HG02610 (cell line): ENCODE data around the gene STYXL2.

Experiments
- ATAC-seq: cut with Tn5 transposase; IDR thresholded peaks from one replicate; pipeline ENCODE4 v1.9.1; 2021; ENCODE audit warnings: mild to moderate bottlenecking, moderate library complexity; ENCODE audit not compliant: unreplicated experiment

The STYXL2 gene

DNA sequence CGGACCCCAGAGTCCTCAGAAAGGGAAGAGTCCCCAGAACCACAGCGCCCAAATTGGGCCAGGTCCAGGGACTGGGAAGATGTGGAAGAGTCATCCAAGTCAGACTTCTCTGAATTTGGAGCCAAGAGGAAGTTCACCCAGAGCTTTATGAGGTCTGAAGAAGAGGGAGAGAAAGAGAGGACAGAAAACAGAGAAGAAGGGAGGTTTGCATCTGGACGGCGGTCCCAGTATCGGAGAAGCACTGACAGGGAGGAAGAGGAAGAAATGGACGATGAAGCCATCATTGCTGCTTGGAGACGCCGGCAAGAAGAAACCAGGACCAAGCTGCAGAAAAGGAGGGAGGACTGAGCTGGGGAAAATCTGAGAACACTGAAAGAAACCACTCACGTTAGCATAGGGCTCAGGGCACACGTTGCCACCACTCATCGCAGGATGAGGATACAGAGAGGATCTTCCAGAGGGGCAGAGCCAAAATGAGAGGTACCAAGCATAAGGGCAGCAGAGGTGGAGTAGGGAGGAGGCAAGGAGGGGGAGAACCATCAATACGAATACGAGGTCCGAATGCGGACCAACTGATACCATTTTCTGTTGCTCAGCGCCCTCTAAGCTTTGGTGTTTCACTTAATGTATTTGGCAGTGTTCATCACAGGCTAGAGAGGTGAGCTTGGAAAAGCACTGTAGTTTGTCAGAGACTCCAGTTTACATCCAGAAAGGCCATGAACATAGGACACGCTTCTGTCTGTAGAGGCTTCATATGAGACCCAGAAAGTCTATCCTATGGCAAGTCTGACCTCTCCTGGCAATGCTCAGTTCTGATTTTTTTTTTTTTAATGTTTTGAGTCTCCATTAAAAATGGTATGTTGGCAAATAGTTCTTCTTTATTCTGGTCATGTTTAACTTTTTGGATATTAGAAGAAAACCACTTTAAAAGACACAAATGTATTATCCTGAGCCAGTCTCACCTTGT is 34.7 kb downstream of the STYXL2 start:
- no peak for ATAC-seq

DNA sequence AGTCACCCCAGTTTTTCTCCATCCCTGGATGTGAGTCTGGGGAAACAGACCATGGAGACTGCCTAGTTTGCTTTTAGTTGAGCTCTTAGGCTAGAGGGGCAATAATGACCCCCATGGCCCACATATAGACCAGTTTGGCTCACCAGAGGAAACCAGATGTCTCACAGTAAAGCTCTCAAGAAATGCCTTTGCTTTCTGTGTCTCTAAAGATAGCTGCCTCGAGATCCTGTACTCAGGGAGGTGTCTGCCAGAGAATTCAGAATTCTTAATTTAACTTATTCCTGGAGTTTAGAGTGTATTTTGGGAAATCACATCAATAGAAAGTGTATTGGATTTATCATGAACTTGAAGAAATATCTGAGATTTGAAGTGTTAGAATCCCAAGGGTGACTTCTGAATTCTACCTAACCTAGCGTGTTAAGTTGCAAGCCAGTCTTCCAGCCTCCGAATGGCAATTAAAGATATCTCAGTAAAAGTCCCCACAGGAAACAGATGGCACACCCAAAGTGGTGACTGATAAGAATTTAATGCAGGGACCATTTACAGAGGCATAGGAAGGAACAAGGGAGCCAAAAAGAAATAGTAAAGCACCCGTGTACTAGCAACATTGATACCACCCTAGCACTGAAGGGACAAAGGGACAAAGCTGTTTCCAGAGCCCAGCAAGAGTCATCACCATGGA is 37.1 kb downstream of the STYXL2 start:
- ATAC-seq = no peak

DNA sequence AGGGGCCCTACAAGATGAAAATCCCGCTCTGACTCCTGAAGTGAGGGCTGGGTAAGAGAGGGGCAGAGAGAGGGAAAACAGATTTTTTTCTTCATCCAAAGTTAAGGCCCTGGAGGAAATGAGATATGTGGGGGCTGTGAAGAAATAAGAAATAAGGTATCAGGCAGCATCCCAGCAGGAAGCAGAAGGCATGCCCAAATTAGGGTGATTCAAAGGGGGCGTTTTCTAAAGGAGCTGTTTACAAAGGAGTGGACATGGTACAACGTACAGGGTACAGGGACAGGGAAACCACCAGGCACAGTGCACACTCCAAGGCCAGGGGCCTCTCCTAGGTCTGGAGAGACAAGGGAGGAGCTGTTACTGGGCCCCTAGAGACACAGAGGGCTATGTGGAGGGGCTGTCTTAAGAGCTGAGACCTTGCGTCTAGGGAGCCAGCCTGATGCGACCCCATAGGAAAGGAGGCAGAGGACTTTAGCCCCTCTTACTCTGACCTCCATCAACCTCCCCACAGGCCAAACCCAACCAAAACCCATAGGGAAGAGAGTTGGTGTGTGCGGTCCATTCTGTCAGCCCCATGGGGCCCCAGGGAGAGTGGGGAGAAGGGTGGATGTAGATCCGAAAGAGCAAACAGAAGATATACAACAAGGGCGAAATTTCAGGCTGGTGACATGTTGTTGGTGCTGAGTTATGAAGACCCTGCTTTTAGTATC is 38.6 kb downstream of the STYXL2 start:
- ATAC-seq = no peak

DNA sequence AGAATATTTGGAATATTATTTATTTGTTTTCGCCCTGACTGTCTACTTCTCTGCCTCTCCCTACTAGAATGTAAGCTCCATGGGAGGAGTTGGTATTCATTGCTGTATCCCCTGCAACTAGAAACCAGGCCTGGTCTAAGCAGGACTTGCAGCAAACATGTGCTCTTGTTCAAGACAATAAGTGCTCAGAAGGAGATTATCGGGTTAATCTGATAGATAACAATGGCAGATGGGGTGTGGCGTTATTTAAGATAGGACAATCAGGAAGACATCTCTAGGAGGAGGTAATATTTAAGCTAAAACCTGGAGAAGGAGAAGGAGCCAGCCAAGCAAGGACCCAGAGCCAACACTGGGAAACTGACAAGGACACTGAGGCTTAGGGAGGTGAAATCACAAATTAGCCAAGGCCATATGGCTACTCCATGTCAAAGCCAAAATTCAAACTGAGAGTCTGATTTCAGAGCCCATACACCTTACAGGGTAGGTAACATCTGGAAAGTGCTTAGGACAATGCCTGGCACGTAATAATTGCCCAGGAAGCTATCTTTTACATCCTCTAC is 41.5 kb downstream of the STYXL2 start:
- ATAC-seq = no peak

DNA sequence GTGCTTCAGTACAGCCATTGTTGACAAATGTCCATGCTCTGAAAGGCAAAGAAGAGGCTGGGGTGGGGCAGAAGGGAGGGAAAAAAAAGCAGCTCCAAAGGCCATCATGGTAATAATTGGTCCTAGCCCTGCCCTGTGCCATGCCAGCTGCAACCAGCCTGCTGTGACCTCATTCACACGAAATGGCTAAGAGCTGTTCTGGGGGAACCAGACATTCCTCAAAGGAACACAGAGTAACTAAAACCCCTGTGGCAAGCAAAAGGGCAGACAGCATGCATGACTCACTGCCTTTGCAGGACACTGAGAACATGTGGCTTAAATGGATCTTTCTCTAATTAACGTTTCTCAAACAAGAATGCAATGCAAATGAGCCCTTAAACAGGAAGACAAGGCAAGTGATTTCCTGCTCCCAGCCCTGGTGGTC is 42.3 kb downstream of the STYXL2 start:
- ATAC-seq = no peak

DNA sequence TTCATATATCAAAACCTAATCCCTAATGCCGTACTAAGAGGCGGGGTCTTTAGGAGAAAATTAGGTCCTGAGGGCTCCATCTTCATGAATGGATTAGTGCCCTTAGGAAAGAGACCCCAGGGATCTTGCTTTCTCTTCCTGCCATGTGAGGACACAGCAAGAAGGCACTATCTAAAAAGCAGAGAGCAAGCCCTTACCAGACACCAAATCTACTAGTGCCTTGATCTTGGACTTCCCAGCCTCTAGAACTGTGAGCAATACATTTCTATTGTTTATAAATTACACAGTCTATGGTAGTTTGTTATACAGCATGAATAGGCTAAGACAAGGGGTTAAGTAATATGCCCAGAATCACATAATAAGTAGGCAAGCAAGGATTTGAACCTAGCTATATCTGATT is 42.9 kb downstream of the STYXL2 start:
- ATAC-seq = no peak

DNA sequence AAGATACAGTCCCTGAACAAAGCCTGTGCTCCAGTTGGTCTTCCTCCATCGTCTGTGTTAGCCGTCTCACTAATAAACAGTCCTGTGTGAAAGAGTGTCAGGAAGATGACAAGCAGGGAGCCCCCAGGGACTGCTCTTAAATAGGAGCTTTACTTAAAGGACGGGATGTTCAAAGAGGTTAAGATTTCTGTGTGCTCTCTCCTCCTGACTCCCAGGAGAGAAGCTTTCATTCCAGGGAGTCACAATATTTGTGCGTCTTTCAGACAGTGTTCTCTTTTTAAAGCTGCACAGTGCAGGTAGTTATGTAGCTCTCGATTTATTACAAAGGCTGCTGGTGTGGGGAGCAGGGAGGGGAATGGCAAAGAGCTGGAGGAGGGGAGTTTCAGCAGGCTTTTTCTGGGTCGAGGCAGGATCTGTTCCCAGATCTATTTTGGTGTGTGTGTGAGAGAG is 43.5 kb downstream of the STYXL2 start:
- no peak for ATAC-seq

DNA sequence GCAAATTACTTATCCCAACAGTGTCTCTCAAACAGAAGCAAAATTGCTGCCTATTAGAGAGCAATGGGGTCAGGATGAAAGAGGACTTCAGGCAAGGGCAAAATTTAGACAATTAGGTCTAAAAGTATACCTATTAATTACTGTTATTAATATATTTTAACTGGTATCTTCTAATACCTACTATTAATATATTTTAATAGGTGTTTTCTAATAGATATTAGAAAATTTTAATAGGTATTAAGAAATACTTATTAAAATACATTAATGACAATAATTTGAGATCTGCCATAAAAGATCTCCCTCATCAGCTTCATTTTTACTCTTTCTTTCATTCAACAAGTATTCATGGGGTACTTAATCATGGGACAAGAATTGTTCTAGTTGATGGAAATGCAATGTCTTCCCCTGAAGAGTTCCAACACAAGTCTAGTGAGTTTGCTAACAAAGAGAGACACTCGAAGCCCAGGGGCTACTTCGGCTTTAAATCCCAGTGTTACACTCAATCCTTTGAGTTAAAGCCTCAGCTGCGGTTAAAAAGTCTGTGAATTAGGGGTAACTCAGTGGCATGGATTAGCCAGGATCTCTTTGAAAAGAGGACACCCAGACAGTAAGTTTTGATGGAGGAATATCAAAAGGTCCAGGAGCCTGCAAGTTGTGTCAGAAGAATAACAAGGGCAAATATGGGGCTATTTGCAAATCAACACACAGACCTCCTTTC is 44.1 kb downstream of the STYXL2 start:
- ATAC-seq = no peak

DNA sequence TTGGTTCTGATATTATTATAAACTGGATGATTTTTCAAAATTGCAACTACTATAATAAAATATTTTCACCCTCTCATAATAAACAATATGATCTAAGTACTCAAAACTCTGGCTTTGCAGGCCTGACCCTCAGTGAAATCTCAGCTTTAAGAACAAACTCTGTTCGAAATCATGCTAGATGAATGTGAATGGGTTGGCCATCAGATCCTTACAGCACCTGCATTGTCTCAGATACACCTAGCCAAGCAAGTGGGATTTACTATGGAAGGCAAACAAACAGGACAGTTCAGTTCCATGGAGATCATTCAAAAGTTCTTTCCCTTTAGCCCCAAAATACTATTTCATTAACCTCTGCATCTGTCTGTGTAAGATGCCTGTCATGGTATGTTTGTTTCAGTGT is 44.8 kb downstream of the STYXL2 start:
- ATAC-seq = no peak

DNA sequence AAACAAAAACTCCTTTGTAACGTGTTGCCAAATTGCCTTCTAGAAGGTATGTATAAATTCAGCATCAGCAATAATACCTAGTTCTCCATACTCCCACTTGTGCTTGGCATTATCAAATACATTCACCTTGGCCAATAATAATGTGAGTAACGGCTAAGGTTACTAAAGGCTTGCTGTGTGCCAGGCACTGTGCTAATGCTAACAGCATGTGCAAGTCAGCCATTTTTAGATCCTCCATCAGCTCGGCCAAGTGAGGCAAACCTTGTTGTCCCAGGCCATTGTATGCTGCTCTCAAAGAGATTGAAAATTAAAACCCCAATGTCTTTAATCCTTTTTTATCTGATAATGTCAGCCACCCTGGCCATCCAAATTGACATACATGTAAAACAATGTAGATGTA is 48.1 kb downstream of the STYXL2 start:
- no peak for ATAC-seq
